Measurements from ENCODE around the gene DMBT1.

Gene DMBT1

DNA sequence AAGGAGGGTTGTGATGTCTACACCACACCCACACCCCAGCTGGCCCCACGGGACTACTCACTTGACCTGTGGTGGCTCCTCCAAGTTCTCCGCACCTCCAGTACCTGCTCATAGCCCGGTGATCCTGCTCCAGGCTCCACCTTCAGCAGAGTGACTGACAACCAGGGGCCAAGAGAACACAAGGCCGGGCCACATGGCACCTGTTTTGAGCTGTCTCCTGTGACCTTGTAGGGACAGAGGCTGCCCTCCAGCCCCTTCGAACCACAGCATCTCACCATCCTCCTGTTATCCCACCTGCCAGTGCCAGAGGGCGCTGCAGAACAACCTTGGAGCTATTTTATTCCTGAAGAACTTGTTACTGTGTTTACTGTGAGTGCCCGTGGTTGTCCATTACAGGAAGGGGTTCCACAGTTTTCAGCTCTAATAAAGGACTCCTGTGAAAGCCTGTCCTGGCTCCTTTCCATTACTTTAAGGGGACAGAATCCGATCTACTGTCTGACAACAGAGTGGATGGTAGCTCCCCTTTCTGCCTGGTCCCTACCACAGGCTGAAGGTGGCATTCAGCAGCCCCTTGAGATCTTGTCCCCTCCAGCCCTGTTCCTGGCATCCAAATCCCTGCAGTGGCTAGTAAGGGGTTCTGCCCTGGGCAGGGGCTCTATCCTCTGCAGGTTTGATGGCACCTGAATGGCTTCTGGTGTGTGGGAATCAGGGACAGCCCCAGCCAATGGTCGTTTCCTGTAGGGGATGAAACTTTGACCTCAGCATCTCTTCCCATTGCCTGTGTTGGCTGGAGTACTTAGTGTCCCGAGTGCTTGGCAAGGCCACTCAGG, 88.3 kb downstream of the DMBT1 start:
- DNase-seq (ENCODE audit: low read depth) = peak; percentile 50
- TF ChIP-seq, protein P1, sequence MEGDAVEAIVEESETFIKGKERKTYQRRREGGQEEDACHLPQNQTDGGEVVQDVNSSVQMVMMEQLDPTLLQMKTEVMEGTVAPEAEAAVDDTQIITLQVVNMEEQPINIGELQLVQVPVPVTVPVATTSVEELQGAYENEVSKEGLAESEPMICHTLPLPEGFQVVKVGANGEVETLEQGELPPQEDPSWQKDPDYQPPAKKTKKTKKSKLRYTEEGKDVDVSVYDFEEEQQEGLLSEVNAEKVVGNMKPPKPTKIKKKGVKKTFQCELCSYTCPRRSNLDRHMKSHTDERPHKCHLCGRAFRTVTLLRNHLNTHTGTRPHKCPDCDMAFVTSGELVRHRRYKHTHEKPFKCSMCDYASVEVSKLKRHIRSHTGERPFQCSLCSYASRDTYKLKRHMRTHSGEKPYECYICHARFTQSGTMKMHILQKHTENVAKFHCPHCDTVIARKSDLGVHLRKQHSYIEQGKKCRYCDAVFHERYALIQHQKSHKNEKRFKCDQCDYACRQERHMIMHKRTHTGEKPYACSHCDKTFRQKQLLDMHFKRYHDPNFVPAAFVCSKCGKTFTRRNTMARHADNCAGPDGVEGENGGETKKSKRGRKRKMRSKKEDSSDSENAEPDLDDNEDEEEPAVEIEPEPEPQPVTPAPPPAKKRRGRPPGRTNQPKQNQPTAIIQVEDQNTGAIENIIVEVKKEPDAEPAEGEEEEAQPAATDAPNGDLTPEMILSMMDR (IDR thresholded peaks at IDR 0.05; ENCODE audit: insufficient read depth, low read depth, low read length, missing control alignments) = peak; percentile 77
- H3K4me3 ChIP-seq (ENCODE audit: low read depth, low read length) = no peak overlapping the region

DNA sequence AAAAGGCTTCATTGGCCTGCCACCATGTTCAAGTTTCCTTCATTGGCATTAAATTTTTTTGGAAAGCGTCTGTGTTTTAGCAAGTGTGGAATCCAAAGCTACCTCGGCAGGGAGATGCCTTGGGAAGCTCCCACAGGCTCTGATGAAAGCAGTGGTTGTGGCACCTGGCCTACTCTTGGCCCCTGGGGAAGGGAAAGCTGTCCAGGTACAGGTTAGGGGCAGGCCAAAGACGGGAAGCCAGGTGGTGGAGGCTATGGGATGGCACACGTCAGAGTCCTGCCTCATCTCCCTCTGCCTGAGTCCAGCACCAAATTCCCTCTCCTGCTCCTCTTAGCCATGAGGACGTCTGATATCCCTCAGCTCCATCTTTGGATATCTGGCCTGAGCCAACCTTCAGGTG, 89.3 kb downstream of the DMBT1 start:
- H3K4me3 ChIP-seq (ENCODE audit: low read depth, low read length) = no peak overlapping the region
- DNase-seq (ENCODE audit: low read depth) = no peak
- TF ChIP-seq, protein P1 (IDR thresholded peaks at IDR 0.05; ENCODE audit: insufficient read depth, low read depth, low read length, missing control alignments) = no peak

DNA sequence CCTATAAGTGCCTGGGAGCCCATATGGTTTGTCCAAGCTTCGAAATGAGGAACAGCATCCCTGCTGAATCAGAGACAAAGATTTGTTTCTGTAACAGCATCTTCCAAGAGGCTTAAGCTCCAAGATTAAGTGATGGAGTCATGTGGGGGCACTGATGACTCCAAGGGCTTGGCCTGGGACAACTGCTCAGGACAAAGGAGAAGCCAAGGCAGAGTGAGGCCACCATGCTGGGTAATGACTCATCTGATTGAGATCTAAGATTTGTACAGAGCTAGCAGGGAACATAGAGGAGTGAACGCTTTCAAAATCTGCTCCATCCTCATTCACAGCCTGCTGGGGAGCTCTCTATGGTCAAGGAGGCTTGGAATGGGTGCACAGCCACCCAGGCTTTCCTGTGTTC, 89.8 kb downstream of the DMBT1 start:
- H3K4me3 ChIP-seq (ENCODE audit: low read depth, low read length) = no peak overlapping the region
- TF ChIP-seq, protein P1 (IDR thresholded peaks at IDR 0.05; ENCODE audit: insufficient read depth, low read depth, low read length, missing control alignments) = no peak
- no peak for DNase-seq (ENCODE audit: low read depth)

DNA sequence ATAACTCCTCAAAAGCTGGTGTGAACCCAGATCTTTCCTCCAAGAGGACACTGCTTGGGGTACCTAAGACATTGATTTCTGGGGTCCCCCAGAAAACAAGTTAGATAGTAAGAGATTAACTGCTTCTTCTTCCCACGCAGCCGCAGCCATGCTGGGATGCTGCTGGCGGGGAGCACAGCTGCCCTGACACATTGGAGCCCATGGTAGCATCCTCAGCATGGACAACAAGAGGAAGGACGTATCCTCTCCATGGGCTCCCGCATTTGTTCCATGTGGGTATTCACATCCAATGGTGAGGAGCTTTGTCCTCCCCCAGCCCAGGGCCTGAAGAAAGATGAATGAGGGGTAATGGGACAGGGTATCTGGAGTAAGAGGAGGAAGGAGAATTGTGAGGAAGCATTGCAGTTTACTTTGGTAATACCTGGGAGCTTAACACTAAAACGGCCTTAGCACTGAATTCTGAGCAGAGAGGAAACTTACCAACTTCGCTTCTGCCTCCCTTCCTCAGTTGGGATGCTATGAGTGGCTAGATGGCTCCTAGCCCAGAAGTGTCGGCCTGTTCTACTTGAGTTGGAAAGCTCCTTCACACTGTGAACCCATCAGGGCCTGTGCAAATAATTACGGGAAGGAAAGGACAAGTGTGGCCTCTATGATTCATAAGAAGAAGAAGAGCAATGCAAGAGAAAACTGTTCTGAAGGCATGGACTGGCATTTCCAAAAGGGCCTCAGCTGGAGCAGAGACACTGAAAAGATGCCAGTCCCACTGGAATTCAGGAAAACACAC, 95.2 kb downstream of the DMBT1 start:
- no peak for DNase-seq (ENCODE audit: low read depth)
- no peak overlapping the region for H3K4me3 ChIP-seq (ENCODE audit: low read depth, low read length)
- TF ChIP-seq, protein P1 (IDR thresholded peaks at IDR 0.05; ENCODE audit: insufficient read depth, low read depth, low read length, missing control alignments) = no peak

DNA sequence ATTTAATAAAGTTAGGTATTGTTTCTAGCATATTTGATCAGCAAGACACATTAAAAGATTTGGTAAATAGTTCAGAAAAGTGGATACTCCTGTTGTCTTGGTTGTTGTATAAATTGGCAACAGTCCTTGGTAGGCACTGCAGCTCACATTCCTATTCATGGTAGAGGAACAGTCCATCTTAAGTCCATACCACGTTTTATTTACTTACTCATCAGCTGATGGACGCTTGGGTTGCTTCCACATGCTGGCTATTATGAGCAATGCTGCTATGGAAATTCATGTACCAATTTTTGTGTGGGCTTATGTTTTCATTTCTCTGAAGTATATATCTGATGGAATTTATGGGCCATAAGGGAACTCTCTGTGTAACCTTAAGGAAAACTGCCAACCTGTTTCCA, 95.8 kb downstream of the DMBT1 start:
- H3K4me3 ChIP-seq (ENCODE audit: low read depth, low read length) = no peak overlapping the region
- DNase-seq (ENCODE audit: low read depth) = no peak
- TF ChIP-seq, protein P1 (IDR thresholded peaks at IDR 0.05; ENCODE audit: insufficient read depth, low read depth, low read length, missing control alignments) = no peak

DNA sequence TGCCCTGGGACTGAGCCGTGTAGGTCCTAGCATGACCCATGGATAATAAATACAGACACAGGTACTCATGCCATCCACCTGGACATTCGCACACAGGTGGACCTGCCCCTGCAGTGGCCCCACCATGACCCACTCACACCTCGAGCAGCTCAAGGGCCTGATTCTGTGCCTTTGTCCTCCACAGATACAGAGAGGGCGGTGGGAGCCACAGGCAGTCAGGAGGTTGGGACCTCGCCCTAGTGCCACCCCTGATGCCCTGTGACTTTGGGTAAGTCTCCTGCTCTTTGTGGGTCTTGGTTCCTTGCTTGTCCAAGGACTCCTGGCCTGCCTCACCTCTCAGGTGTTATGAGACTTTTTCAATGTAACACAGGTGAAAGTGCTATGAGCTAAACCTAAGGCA, 96.2 kb downstream of the DMBT1 start:
- no peak overlapping the region for H3K4me3 ChIP-seq (ENCODE audit: low read depth, low read length)
- TF ChIP-seq, protein P1 (IDR thresholded peaks at IDR 0.05; ENCODE audit: insufficient read depth, low read depth, low read length, missing control alignments) = no peak
- DNase-seq (ENCODE audit: low read depth) = no peak
